ENCODE measurements around the gene DMAP1. TPM values are rescaled to one million over a fixed set of nuclear protein-coding genes. Genes with fewer than 3 reads are reported as not detected.

The DMAP1 gene
- total RNA-seq, 2 experiments from 2014 or later, result 53.4 to 56.9 TPM

GRCh38 chr1:44227211-44227610 is 13.9 kb downstream of the DMAP1 start:
- ATAC-seq (ENCODE audit: poor library complexity), result no peak
- POLR2A ChIA-PET, result interaction anchor here (1.5 kb wide), 1 partner anchor 14 kb away, joined by 3 read pairs; the partner anchor contains the start of gene DMAP1
- H3K27ac Mint-ChIP-seq, result no peak overlapping the region

GRCh38 chr1:44228218-44228617 is 14.9 kb downstream of the DMAP1 start:
- Histone ChIP-seq H3K9me3 (ENCODE audit: control insufficient read depth in 1 of 2, insufficient read depth in 1 of 2, low read length in 2 of 2) (no peaks in the 10 kb centered on the region), H3K36me3 (ENCODE audit: insufficient read depth, low read length) (peaks cover 7% of the 10 kb centered on the region), H3K4me3 (ENCODE audit: low read length) (no peak overlapping the region), H3K4me1 (ENCODE audit: insufficient read depth, low read length) (peaks cover under 1% of the 10 kb centered on the region), H3K27ac (ENCODE audit: low read depth in 1 of 2, low read length in 2 of 2) (no peak overlapping the region), H3K27me3 (ENCODE audit: control insufficient read depth in 1 of 2, insufficient read depth in 2 of 2, low read length in 2 of 2) (no peaks in the 10 kb centered on the region)
- DNase-seq (no peak), ATAC-seq (ENCODE audit: poor library complexity) (no peak)
- intact Hi-C loops (cut with DNase I, micrococcal nuclease), result no loop called here
- H3K4me3 Mint-ChIP-seq, result no peak overlapping the region
- no peak for TF ChIP-seq CTCF (IDR thresholded peaks at IDR 0.05)
- H3K27ac Mint-ChIP-seq, result no peak overlapping the region
- POLR2A ChIA-PET, result interaction anchor here (1.5 kb wide), 1 partner anchor 15 kb away, joined by 3 read pairs; the partner anchor contains the start of gene DMAP1
- peaks cover 12% of the 10 kb centered on the region for H3K4me1 Mint-ChIP-seq (ENCODE audit: low read depth)
- no peaks in the 10 kb centered on the region for H3K9me3 Mint-ChIP-seq
- H3K27me3 Mint-ChIP-seq, result no peaks in the 10 kb centered on the region
- CTCF ChIA-PET, result no interaction called here
- H3K36me3 Mint-ChIP-seq (ENCODE audit: low read depth), result peaks cover 37% of the 10 kb centered on the region

More at GRCh38 chr1:44227211-44227610, 13.9 kb downstream of the DMAP1 start:
- H3K4me1 Mint-ChIP-seq (ENCODE audit: low read depth), result peaks cover 21% of the 10 kb centered on the region
- H3K27me3 Mint-ChIP-seq, result no peaks in the 10 kb centered on the region
- DNase-seq, result peak in 1 of 14 experiments; percentile 4
- no peaks in the 10 kb centered on the region for H3K9me3 Mint-ChIP-seq
- intact Hi-C loops (cut with DNase I, micrococcal nuclease), result no loop called here
- TF ChIP-seq CTCF (IDR thresholded peaks at IDR 0.05), result no peak
- Histone ChIP-seq H3K27ac (ENCODE audit: low read depth in 1 of 2, low read length in 2 of 2) (no peak overlapping the region), H3K4me3 (ENCODE audit: low read length) (no peak overlapping the region), H3K36me3 (ENCODE audit: insufficient read depth, low read length) (peaks cover 5% of the 10 kb centered on the region), H3K9me3 (ENCODE audit: control insufficient read depth in 1 of 2, insufficient read depth in 1 of 2, low read length in 2 of 2) (no peaks in the 10 kb centered on the region), H3K4me1 (ENCODE audit: insufficient read depth, low read length) (peaks cover 7% of the 10 kb centered on the region), H3K27me3 (ENCODE audit: control insufficient read depth in 1 of 2, insufficient read depth in 2 of 2, low read length in 2 of 2) (no peaks in the 10 kb centered on the region)
- H3K36me3 Mint-ChIP-seq (ENCODE audit: low read depth), result peaks cover 28% of the 10 kb centered on the region
- CTCF ChIA-PET, result interaction anchor here (1.2 kb wide), 1 partner anchor 11 kb away, joined by 4 read pairs; no protein-coding TSS in a partner anchor
- H3K4me3 Mint-ChIP-seq, result no peak overlapping the region

GRCh38 chr1:44229435-44230167 is 16.3 kb downstream of the DMAP1 start:
- Mint-ChIP-seq H3K9me3 (no peaks in the 10 kb centered on the region), H3K27ac (no peak overlapping the region), H3K4me1 (ENCODE audit: low read depth) (no peaks in the 10 kb centered on the region), H3K36me3 (ENCODE audit: low read depth) (peaks cover 42% of the 10 kb centered on the region), H3K4me3 (no peak overlapping the region), H3K27me3 (no peaks in the 10 kb centered on the region)
- ATAC-seq (ENCODE audit: poor library complexity) (no peak), DNase-seq (no peak)
- Histone ChIP-seq H3K27ac (ENCODE audit: low read depth in 1 of 2, low read length in 2 of 2) (no peak overlapping the region), H3K9me3 (ENCODE audit: control insufficient read depth in 1 of 2, insufficient read depth in 1 of 2, low read length in 2 of 2) (no peaks in the 10 kb centered on the region), H3K4me3 (ENCODE audit: low read length) (no peak overlapping the region), H3K4me1 (ENCODE audit: insufficient read depth, low read length) (no peaks in the 10 kb centered on the region), H3K36me3 (ENCODE audit: insufficient read depth, low read length) (peaks cover 7% of the 10 kb centered on the region), H3K27me3 (ENCODE audit: control insufficient read depth in 1 of 2, insufficient read depth in 2 of 2, low read length in 2 of 2) (no peaks in the 10 kb centered on the region)
- ChIA-PET POLR2A (no interaction called here), CTCF (no interaction called here)
- intact Hi-C loops (cut with DNase I, micrococcal nuclease), result no loop called here
- no peak for TF ChIP-seq CTCF (IDR thresholded peaks at IDR 0.05)

Measured in CD4-positive, alpha-beta T cell (primary cell).